Esophagus squamous epithelium (tissue), 5 donors: ENCODE measurements around the gene TFCP2L1. TPM values are rescaled to one million over a fixed set of nuclear protein-coding genes. Genes with fewer than 3 reads are reported as not detected.
"Not testable (repeated sequence)": the region's sequence is repeated elsewhere in the genome, so short reads cannot be mapped to it uniquely, and the experiment has no call there.

Experiments
- DNase-seq: peaks from one replicate; lab custom pipeline; 2025; lab: John Stamatoyannopoulos, UW
- H3K27ac ChIP-seq, 4 donors: fragments of 200-600 bp; sonication (generic); one replicate each; pipeline ENCODE4 v1.5.1; 2016 to 2019; ENCODE audit warnings: mild to moderate bottlenecking in 1 of 4
- H3K27me3 ChIP-seq, 4 donors: fragments of 200-600 bp; sonication (generic); 1 replicate in 3 of 4; 2 replicates in 1 of 4; pipeline versions ENCODE4 v1.5.1 to v1.6.0; 2017 to 2021; ENCODE audit warnings: antibody characterized with exemption in 1 of 4
- H3K36me3 ChIP-seq, 3 donors: fragments of 200-600 bp; sonication (generic); one replicate each; pipeline ENCODE4 v1.5.1; 2016 to 2019
- H3K4me1 ChIP-seq, 3 donors: fragments of 200-600 bp; sonication (generic); one replicate each; pipeline ENCODE4 v1.5.1; 2017 to 2019
- H3K4me3 ChIP-seq, 4 donors: fragments of 200-600 bp; sonication (generic); 1 replicate in 3 of 4; 2 replicates in 1 of 4; pipeline ENCODE4 v1.5.1; 2016 to 2019; ENCODE audit warnings: mild to moderate bottlenecking in 2 of 4, moderate library complexity in 1 of 4
- H3K9me3 ChIP-seq, 3 donors: fragments of 200-600 bp; sonication (generic); one replicate each; pipeline ENCODE4 v1.5.1; 2016 to 2019
- CTCF ChIP-seq, 6 experiments: fragments of 450-650 bp in 4 of 6; fragments of 200-600 bp in 2 of 6; sonication (generic) in 2 of 6; IDR thresholded peaks; one replicate each; pipeline ENCODE4 v1.5.1; 2016 to 2019; ENCODE audit warnings: antibody characterized with exemption in 6 of 6, mild to moderate bottlenecking in 4 of 6, moderate library complexity in 4 of 6
- POLR2A ChIP-seq, 4 donors: fragments of 450-650 bp; IDR thresholded peaks; one replicate each; pipeline ENCODE4 v1.6.1; 2017; ENCODE audit warnings: antibody characterized with exemption in 4 of 4, mild to moderate bottlenecking in 4 of 4, moderate library complexity in 3 of 4
- WGBS, 2 donors: methylation state at CpG; one replicate each; pipeline ENCODE4 v1.1.5; 2018; 5-methylcytosine and 5-hydroxymethylcytosine counted together
- intact Hi-C: fragments of 100-400 bp; cut with DNase I; formaldehyde crosslinking; loops from one replicate; pipeline ENCODE4 v1.15.0; 2022
- total RNA-seq, 4 donors: library from RNA; depleted of rRNA; stranded (reverse); fragments of >200 nt; gene quantifications; one replicate each; pipeline ENCODE4 v1.1.0, GENCODE V29; 2016
- donor health status: DM: yes; HTN: yes; CAD: no.

The TFCP2L1 gene
- total RNA-seq, 4 donors from 2014 or later = 17.9 to 39.7 (median 24.0) TPM

GRCh38 chr2:121309801-121310200 lies 24.8 kb upstream of the TFCP2L1 start:
- intact Hi-C loops = no loop called here
- Histone ChIP-seq H3K9me3 (no peaks in the 10 kb centered on the region), H3K27me3 (peaks cover 0 to 15% (median 0%) of the 10 kb centered on the region in 4 donors), H3K4me1 (no peaks in the 10 kb centered on the region), H3K27ac (no peak overlapping the region), H3K36me3 (no peaks in the 10 kb centered on the region), H3K4me3 (no peak overlapping the region)
- WGBS, 2 donors = 20 to 27% methylated on average over 3 of the region's 3 CpGs
- no peak for DNase-seq
- TF ChIP-seq CTCF (IDR thresholded peaks at IDR 0.05) (no peak), POLR2A (IDR thresholded peaks at IDR 0.05) (no peak)

GRCh38 chr2:121309323-121309722 lies 24.3 kb upstream of the TFCP2L1 start:
- no peaks in the 10 kb centered on the region for H3K9me3 ChIP-seq
- no peaks in the 10 kb centered on the region for H3K36me3 ChIP-seq
- H3K4me1 ChIP-seq = no peaks in the 10 kb centered on the region
- TF ChIP-seq CTCF (IDR thresholded peaks at IDR 0.05) (no peak), POLR2A (IDR thresholded peaks at IDR 0.05) (no peak)
- H3K27ac ChIP-seq = no peak overlapping the region
- DNase-seq = no peak
- intact Hi-C loops = no loop called here
- H3K4me3 ChIP-seq = no peak overlapping the region
- peaks cover 0 to 15% (median 0%) of the 10 kb centered on the region in 4 donors for H3K27me3 ChIP-seq

GRCh38 chr2:121307048-121307447 lies 22.0 kb upstream of the TFCP2L1 start:
- Histone ChIP-seq H3K4me3 (no peak overlapping the region), H3K4me1 (no peaks in the 10 kb centered on the region), H3K27ac (no peak overlapping the region), H3K9me3 (no peaks in the 10 kb centered on the region), H3K27me3 (peaks cover 0 to 15% (median 0%) of the 10 kb centered on the region in 4 donors), H3K36me3 (no peaks in the 10 kb centered on the region)
- no peak for TF ChIP-seq CTCF (IDR thresholded peaks at IDR 0.05)
- no peak for TF ChIP-seq POLR2A (IDR thresholded peaks at IDR 0.05)
- 92 to 95% methylated on average over 2 of the region's 2 CpGs for WGBS, 2 donors
- intact Hi-C loops = no loop called here
- DNase-seq = no peak

GRCh38 chr2:121304941-121305340 lies 19.9 kb upstream of the TFCP2L1 start:
- 73 to 89% methylated on average over 2 of the region's 2 CpGs for WGBS, 2 donors
- Histone ChIP-seq H3K9me3 (no peaks in the 10 kb centered on the region), H3K27ac (no peak overlapping the region), H3K36me3 (no peaks in the 10 kb centered on the region), H3K4me3 (no peak overlapping the region), H3K4me1 (no peaks in the 10 kb centered on the region), H3K27me3 (peaks cover 0 to 27% (median 0%) of the 10 kb centered on the region in 4 donors)
- intact Hi-C loops = no loop called here
- TF ChIP-seq POLR2A (IDR thresholded peaks at IDR 0.05) = no peak
- TF ChIP-seq CTCF (IDR thresholded peaks at IDR 0.05) = no peak
- no peak for DNase-seq

- Histone ChIP-seq H3K9me3 (no peaks in the 10 kb centered on the region), H3K36me3 (no peaks in the 10 kb centered on the region), H3K4me1 (no peaks in the 10 kb centered on the region), H3K4me3 (no peak overlapping the region), H3K27ac (no peak overlapping the region), H3K27me3 (peaks cover 0 to 27% (median 0%) of the 10 kb centered on the region in 4 donors)
- 48% methylated on average over 2 of the region's 2 CpGs; no CpG with 5 or more reads in 1 of the 2 donors for WGBS, 2 donors
- TF ChIP-seq CTCF (IDR thresholded peaks at IDR 0.05) (no peak), POLR2A (IDR thresholded peaks at IDR 0.05) (no peak)
- intact Hi-C loops = no loop called here
- no peak for DNase-seq
These were observed 18.7 kb upstream of the TFCP2L1 start for GRCh38 chr2:121303531-121304263.

- H3K4me1 ChIP-seq, H3K4me3 ChIP-seq, H3K27ac ChIP-seq, DNase-seq, H3K9me3 ChIP-seq, H3K36me3 ChIP-seq, intact Hi-C loops: not testable (repeated sequence)
- H3K27me3 ChIP-seq = peaks cover 0 to 16% (median 0%) of the 10 kb centered on the region in 4 donors
These were observed 16.2 kb upstream of the TFCP2L1 start for GRCh38 chr2:121301190-121301589.
